HG02678 (cell line): Measurements from ENCODE around the gene RAD51B.

Source experiments
- ATAC-seq: cut with Tn5 transposase; IDR thresholded peaks from one replicate; pipeline ENCODE4 v1.9.1; 2021; ENCODE audit warnings: mild to moderate bottlenecking, moderate library complexity; ENCODE audit not compliant: unreplicated experiment

The RAD51B gene

GRCh38 chr14:68739701-68740100 lies 920.1 kb downstream of the RAD51B start:
- ATAC-seq: no peak

GRCh38 chr14:68740788-68741476 lies 921.4 kb downstream of the RAD51B start:
- no peak for ATAC-seq

- no peak for ATAC-seq
These were observed 921.9 kb downstream of the RAD51B start for GRCh38 chr14:68741477-68741791.

GRCh38 chr14:68741839-68742470 lies 922.4 kb downstream of the RAD51B start:
- ATAC-seq: peak; percentile 72

GRCh38 chr14:68744613-68745012 lies 925.0 kb downstream of the RAD51B start:
- ATAC-seq: no peak

- ATAC-seq: no peak
These were observed 927.8 kb downstream of the RAD51B start for GRCh38 chr14:68747393-68747792.

GRCh38 chr14:68748260-68748659 lies 928.7 kb downstream of the RAD51B start:
- ATAC-seq: no peak

GRCh38 chr14:68748691-68749090 lies 929.1 kb downstream of the RAD51B start:
- ATAC-seq: no peak

GRCh38 chr14:68749487-68750475 lies 930.2 kb downstream of the RAD51B start:
- ATAC-seq: no peak

GRCh38 chr14:68752271-68753006 lies 932.9 kb downstream of the RAD51B start:
- no peak for ATAC-seq

- no peak for ATAC-seq
These were observed 934.1 kb downstream of the RAD51B start for GRCh38 chr14:68753690-68754089.

- ATAC-seq: no peak
These were observed 935.4 kb downstream of the RAD51B start for GRCh38 chr14:68755016-68755353.

GRCh38 chr14:68756000-68756481 lies 936.5 kb downstream of the RAD51B start:
- no peak for ATAC-seq

- no peak for ATAC-seq
These were observed 937.2 kb downstream of the RAD51B start for GRCh38 chr14:68756734-68757133.

- no peak for ATAC-seq
These were observed 938.1 kb downstream of the RAD51B start for GRCh38 chr14:68757618-68758081.

- no peak for ATAC-seq
These were observed 938.7 kb downstream of the RAD51B start for GRCh38 chr14:68758301-68758700.

GRCh38 chr14:68759017-68759560 lies 939.5 kb downstream of the RAD51B start:
- ATAC-seq: no peak

GRCh38 chr14:68759937-68760336 lies 940.4 kb downstream of the RAD51B start:
- ATAC-seq: no peak

- ATAC-seq: no peak
These were observed 941.2 kb downstream of the RAD51B start for GRCh38 chr14:68760761-68761160.

- ATAC-seq: no peak
These were observed 941.8 kb downstream of the RAD51B start for GRCh38 chr14:68761391-68761790.
